Astrocyte of the cerebellum (primary cell): ENCODE data around the gene FRS3.

ENCODE experiments used
- DNase-seq: peaks from one replicate; pipeline ENCODE4 v3.0.0-alpha.2; 2011; ENCODE audit warnings: low read depth
- H3K4me3 ChIP-seq: 2 replicates; pipeline ENCODE4 v1.5.1; 2011; ENCODE audit warnings: mild to moderate bottlenecking, low read depth, low read length, moderate library complexity
- CTCF ChIP-seq: IDR thresholded peaks from 2 replicates; pipeline ENCODE4 v1.5.1; 2012; ENCODE audit warnings: low read length, low read depth, moderate library complexity, mild to moderate bottlenecking; ENCODE audit errors: missing control alignments
- in situ Hi-C: cut with HindIII; loops from 2 replicates; pipeline ENCODE4 v1.10.0; 2017; ENCODE audit warnings: low sequenced_read_pairs

Gene FRS3

GRCh38 chr6:41780551-41781365, 1.1 kb upstream of the FRS3 start, which contains the start of gene PRICKLE4:
PRICKLE4 (plus strand) TSS chr6:41780782; CDS start chr6:41783474, 2,692 bp downstream.
- in situ Hi-C loops, result loop anchor here (25.0 kb wide), 1 partner anchor 782 kb away; the partner anchor contains the start of gene UBR2
- TF ChIP-seq CTCF, result no peak
- H3K4me3 ChIP-seq, result peak within 1 kb of the TSS; percentile 64
- DNase-seq, result no peak

GRCh38 chr6:41779336-41779735, 364 bp downstream of the FRS3 start:
- no peak for DNase-seq
- peak overlapping the region; percentile 64 for H3K4me3 ChIP-seq
- TF ChIP-seq CTCF, result no peak
- in situ Hi-C loops, result loop anchor here (25.0 kb wide), 1 partner anchor 783 kb away; the partner anchor contains the start of gene UBR2

GRCh38 chr6:41778895-41779294, 805 bp downstream of the FRS3 start:
- in situ Hi-C loops, result loop anchor here (25.0 kb wide), 1 partner anchor 783 kb away; the partner anchor contains the start of gene UBR2
- peak overlapping the region; percentile 64 for H3K4me3 ChIP-seq
- no peak for DNase-seq
- TF ChIP-seq CTCF, result no peak

GRCh38 chr6:41777551-41778285, 2.0 kb downstream of the FRS3 start:
- no peak for DNase-seq

GRCh38 chr6:41775293-41775882, 4.3 kb downstream of the FRS3 start:
- no peak for TF ChIP-seq CTCF
- no peak for DNase-seq
- in situ Hi-C loops, result loop anchor here (25.0 kb wide), 1 partner anchor 787 kb away; the partner anchor contains the start of gene UBR2
- no peak overlapping the region for H3K4me3 ChIP-seq

More at GRCh38 chr6:41777551-41778285, 2.0 kb downstream of the FRS3 start:
- H3K4me3 ChIP-seq, result no peak overlapping the region
- in situ Hi-C loops, result loop anchor here (25.0 kb wide), 1 partner anchor 785 kb away; the partner anchor contains the start of gene UBR2
- no peak for TF ChIP-seq CTCF

GRCh38 chr6:41774841-41775240, 4.9 kb downstream of the FRS3 start:
- no peak overlapping the region for H3K4me3 ChIP-seq
- DNase-seq, result no peak
- in situ Hi-C loops, result loop anchor here (25.0 kb wide), 1 partner anchor 787 kb away; the partner anchor contains the start of gene UBR2
- TF ChIP-seq CTCF, result no peak
